ENCODE data around the gene MMP2. TPM values are rescaled to one million over a fixed set of nuclear protein-coding genes. Genes with fewer than 3 reads are reported as not detected.

The MMP2 gene
- total RNA-seq, 2 experiments from 2014 or later, result not detected

DNA sequence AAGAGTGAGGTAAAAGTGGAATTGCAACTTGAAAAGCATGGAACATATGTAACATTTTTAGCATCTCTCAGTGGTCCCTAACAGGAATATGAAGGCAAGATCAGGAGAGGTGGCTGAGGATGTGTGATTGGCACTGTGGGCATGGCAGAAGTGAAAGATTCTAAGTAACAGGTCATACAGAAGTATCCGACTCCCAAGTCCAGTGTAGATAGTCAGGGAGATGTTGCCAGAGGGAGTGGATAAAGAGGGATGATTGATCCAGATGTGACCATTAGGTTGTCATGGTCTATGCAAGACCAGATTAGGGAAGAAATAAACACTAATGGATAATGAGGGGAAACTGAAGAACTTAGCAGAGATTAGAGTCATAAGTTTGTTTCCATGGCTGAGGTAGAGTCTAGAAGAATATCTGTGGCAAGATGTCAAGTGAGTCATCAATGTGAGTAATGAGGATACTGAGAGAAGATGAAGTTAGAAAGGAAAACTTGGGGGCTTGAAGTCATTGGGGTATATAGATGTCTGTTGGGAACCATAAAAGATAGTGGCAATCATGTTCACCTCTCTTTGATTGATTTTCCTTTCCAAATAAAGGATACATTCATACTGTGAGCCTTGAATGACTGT, 63.6 kb downstream of the MMP2 start:
- peaks cover 4% of the 10 kb centered on the region for H3K27me3 Mint-ChIP-seq
- H3K4me3 Mint-ChIP-seq, result no peak overlapping the region
- no peak for DNase-seq
- no peaks in the 10 kb centered on the region for H3K9me3 Mint-ChIP-seq
- no peak overlapping the region for H3K27ac Mint-ChIP-seq
- H3K4me1 Mint-ChIP-seq, result no peaks in the 10 kb centered on the region
- H3K36me3 Mint-ChIP-seq, result no peaks in the 10 kb centered on the region

DNA sequence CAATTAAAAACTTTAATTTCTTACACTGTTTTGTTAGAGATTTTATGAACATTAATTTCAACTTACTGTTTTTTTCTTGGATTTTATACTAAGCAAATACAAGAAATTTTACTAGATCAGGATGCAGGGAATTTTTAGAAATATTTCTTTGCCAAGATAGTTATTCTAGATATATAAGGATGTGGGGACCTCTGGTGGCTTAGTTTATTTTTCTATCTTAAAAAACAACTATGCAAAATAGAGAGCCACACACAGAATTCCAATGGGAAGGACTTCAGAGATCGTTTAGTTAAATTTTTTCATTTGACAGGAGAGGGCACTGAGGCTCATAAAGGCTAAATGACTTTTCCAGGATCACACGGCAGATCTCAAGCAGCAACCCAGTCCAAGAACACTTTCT, 64.5 kb downstream of the MMP2 start:
- Mint-ChIP-seq H3K27ac (no peak overlapping the region), H3K36me3 (no peaks in the 10 kb centered on the region), H3K4me1 (no peaks in the 10 kb centered on the region), H3K4me3 (no peak overlapping the region), H3K27me3 (peaks cover 4% of the 10 kb centered on the region), H3K9me3 (no peaks in the 10 kb centered on the region)
- DNase-seq, result no peak

- no peaks in the 10 kb centered on the region for H3K9me3 Mint-ChIP-seq
- no peak overlapping the region for H3K4me3 Mint-ChIP-seq
- H3K27ac Mint-ChIP-seq, result no peak overlapping the region
- H3K36me3 Mint-ChIP-seq, result no peaks in the 10 kb centered on the region
- H3K27me3 Mint-ChIP-seq, result no peaks in the 10 kb centered on the region
- DNase-seq, result no peak
- H3K4me1 Mint-ChIP-seq, result no peaks in the 10 kb centered on the region
Measured at GRCh38 chr16:55552621-55553020, 73.6 kb downstream of the MMP2 start.

GRCh38 chr16:55555436-55555835, 76.4 kb downstream of the MMP2 start:
- H3K4me3 Mint-ChIP-seq, result no peak overlapping the region
- H3K27me3 Mint-ChIP-seq, result no peaks in the 10 kb centered on the region
- DNase-seq, result no peak
- H3K27ac Mint-ChIP-seq, result no peak overlapping the region
- no peaks in the 10 kb centered on the region for H3K4me1 Mint-ChIP-seq
- no peaks in the 10 kb centered on the region for H3K36me3 Mint-ChIP-seq
- no peaks in the 10 kb centered on the region for H3K9me3 Mint-ChIP-seq

Other genes with a start within 250 kb of the MMP2 start
- not detected for gene IRX6, start 155.0 kb upstream of the MMP2 start, total RNA-seq
- under 1 TPM; 0.08 to 0.29 TPM for gene LPCAT2, start 29.9 kb downstream of the MMP2 start, total RNA-seq
- gene CAPNS2, start 87.5 kb downstream of the MMP2 start, total RNA-seq, result not detected
- not detected for gene SLC6A2, start 176.8 kb downstream of the MMP2 start, total RNA-seq

Data from activated naive CD8-positive, alpha-beta T cell treated with anti-CD3 and anti-CD28 coated beads for 36 hours (primary cell).